Epidermal melanocyte (primary cell): ENCODE results near the gene SHB.
"Not testable (repeated sequence)": the region's sequence is repeated elsewhere in the genome, so short reads cannot be mapped to it uniquely, and the experiment has no call there.

Source experiments
- DNase-seq: peaks from one replicate; pipeline ENCODE4 v3.0.0; 2011; ENCODE audit warnings: low spot score; ENCODE audit not compliant: insufficient read length

SHB gene

GRCh38 chr9:37919246-37919955, 149.6 kb downstream of the SHB start:
- no peak for DNase-seq

GRCh38 chr9:37918665-37919170, 150.3 kb downstream of the SHB start:
- DNase-seq: no peak

GRCh38 chr9:37917801-37918664, 151.0 kb downstream of the SHB start:
- DNase-seq: no peak

- DNase-seq: no peak
These were observed 151.7 kb downstream of the SHB start for GRCh38 chr9:37917313-37917731.

GRCh38 chr9:37916471-37917312, 152.3 kb downstream of the SHB start:
- DNase-seq: no peak

GRCh38 chr9:37915911-37916470, 153.0 kb downstream of the SHB start:
- no peak for DNase-seq

- DNase-seq: no peak
These were observed 154.2 kb downstream of the SHB start for GRCh38 chr9:37914701-37915358.

GRCh38 chr9:37914154-37914551, 154.9 kb downstream of the SHB start:
- DNase-seq: no peak

- DNase-seq: peak; percentile 90
These were observed 155.4 kb downstream of the SHB start for GRCh38 chr9:37913480-37914153.

GRCh38 chr9:37911271-37911681, 157.8 kb downstream of the SHB start:
- DNase-seq: no peak

GRCh38 chr9:37910271-37910670, 158.8 kb downstream of the SHB start:
- no peak for DNase-seq

- DNase-seq: not testable (repeated sequence)
These were observed 159.2 kb downstream of the SHB start for GRCh38 chr9:37909836-37910235.

- DNase-seq: no peak
These were observed 159.7 kb downstream of the SHB start for GRCh38 chr9:37909326-37909725.

GRCh38 chr9:37908698-37909186, 160.3 kb downstream of the SHB start:
- DNase-seq: no peak

- DNase-seq: no peak
These were observed 160.7 kb downstream of the SHB start for GRCh38 chr9:37908283-37908682.

GRCh38 chr9:37906312-37907239, 162.5 kb downstream of the SHB start:
- DNase-seq: no peak

- DNase-seq: no peak
These were observed 163.3 kb downstream of the SHB start for GRCh38 chr9:37905776-37906175.

- DNase-seq: no peak
These were observed 163.9 kb downstream of the SHB start for GRCh38 chr9:37905131-37905505.
